HG02571 (cell line): ENCODE data around the gene PANX2.

ENCODE experiments used
- ATAC-seq: cut with Tn5 transposase; IDR thresholded peaks from one replicate; pipeline ENCODE4 v1.9.1; 2021; ENCODE audit warnings: mild to moderate bottlenecking, moderate library complexity; ENCODE audit not compliant: unreplicated experiment

PANX2 gene

DNA sequence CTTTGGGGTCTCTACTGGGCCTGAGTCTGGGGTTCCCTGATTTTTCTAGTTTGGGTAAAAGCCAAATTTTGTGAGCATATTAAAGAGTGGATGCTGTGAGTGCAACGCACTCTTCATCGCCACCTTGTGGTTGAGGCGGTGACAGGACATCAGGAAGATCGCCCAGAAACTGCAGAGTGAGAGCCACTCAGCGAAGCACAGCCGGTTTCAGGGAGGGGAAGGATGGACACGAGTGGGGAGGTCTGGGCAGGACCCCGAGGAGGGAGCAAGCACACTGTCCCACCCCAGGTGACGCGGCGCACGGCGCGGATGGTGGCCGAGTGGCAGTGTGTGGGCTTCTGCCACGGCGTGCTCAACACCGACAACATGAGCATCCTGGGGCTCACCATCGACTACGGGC is 39.4 kb downstream of the PANX2 start:
- ATAC-seq: no peak

DNA sequence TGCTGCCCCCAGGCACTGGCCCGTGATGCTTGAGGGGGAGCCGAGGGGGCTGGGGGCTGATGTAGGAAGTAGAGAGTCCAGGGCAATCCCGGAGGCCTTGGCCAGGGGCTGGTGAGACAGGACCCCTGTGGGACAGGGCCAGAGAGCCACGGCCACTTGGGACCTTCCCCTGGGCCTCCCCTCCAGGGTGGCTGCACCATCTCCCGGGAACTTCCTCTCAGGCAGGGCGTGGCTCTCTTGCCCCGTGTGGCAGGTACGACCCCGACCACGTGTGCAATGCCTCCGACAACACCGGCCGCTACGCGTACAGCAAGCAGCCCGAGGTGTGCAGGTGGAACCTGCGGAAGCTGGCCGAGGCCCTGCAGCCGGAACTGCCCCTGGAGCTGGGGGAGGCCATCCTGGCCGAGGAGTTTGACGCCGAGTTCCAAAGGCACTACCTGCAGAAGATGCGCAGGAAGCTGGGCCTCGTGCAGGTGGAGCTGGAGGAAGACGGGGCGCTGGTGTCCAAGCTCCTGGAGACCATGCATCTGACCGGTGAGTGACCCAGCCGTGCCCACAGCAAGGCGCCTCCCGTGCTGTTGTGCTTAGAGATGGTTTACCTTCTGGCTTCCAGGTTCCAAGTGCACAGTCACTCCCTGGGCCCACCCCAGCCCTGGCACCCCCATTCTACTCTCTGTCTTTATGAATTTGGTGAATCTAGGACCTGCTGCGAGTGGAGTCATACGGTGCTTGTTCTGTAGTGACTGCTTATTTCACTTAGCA is 40.0 kb downstream of the PANX2 start:
- no peak for ATAC-seq

DNA sequence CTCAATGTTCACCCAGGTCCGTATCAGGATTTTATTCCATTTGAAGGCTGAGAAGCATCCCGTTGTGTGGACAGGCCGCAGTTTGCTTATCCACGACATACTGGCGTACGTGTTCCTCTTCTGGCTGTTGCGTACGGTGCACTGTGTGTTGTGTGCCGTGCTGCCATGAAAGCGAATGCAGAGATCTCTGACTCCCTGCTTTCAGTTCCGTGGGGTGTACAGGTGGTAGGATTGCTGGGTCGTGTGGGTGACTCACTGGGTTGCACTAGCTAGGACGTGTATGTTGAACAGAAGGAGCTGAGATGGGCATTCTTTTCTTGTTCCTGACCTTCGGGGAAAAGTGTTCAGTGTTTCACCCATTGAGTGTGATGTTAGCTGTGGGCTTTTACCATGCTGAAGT is 40.6 kb downstream of the PANX2 start:
- no peak for ATAC-seq

DNA sequence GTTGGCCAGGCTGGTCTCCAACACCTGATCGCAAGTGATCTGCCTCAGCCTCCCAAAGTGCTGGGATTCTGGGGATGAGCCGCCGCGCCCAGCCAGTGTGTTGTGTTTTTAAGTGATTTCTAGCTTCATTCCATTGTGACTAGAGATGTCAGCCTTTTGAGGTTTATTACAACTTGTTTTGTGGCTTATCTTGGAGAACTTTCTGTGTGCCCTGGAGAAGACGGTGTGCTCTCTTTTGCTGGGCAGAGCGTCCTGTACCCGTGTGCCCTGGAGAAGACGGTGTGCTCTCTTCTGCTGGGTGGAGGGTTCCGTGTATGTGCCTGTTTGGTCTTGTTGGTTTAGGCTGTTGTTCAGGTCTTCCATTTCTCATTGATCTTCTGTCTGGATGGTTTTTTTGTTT is 42.7 kb downstream of the PANX2 start:
- no peak for ATAC-seq

DNA sequence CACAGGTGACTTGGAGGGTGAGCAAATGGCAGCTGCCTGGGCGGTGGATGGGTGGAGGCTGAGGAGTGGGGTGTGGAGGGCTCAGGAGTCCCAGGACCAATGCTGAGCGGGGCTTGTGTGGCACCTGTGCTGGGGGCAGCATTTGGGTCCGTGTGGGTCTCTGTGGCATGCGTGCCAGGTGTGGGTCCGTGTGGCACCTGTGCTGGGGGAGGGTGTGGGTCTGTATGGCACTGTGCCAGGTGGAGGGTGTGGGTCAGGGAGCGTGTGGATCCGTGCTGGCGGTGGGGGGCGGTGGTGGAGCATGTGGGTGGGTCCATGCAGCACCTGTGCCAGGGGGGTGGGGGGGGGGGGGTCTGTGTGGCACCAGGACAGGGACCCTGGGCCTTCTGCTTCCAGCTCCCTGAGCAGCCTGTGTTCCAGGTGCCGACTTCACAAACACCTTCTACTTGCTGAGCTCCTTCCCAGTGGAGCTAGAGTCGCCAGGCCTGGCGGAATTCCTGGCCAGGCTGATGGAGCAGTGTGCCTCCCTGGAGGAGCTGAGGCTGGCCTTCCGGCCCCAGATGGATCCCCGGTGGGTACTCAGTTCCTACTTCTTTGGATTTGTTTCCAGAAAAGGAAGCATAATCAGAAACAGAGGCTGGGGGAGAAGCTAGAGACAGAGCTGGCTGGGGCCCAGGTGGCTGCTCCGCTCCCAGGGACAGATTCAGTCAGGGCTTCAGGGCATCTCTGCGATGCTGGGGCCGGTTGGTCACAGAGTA is 44.9 kb downstream of the PANX2 start:
- no peak for ATAC-seq

- ATAC-seq: no peak
These were observed 45.6 kb downstream of the PANX2 start for GRCh38 chr22:50216055-50216683.

DNA sequence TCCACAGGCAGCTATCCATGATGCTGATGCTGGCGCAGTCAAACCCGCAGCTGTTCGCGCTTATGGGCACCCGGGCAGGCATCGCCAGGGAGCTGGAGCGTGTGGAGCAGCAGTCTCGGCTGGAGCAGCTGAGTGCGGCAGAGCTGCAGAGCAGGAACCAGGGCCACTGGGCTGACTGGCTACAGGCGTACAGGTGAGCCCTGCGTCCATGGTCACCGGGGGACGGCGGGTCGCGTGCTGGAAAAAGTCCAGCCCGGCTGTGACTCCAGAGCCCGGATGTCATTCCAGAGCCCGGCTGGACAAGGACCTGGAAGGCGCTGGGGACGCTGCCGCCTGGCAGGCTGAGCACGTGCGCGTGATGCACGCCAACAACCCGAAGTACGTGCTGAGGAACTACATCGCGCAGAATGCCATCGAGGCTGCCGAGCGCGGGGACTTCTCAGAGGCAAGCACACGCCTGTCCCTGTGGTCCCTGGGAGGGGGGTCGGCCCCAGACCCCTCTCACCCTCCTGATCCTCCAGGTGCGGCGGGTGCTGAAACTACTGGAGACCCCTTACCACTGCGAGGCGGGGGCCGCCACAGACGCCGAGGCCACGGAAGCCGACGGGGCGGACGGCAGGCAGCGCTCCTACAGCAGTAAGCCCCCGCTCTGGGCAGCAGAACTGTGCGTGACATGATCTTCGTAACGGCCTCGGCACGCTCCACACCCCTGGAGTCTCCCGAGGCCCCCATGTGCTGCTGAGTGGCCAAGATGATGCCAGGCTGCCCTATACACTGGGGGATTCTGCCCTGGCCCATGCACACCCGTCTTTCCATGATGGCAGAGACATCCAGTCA is 46.4 kb downstream of the PANX2 start:
- ATAC-seq: no peak

DNA sequence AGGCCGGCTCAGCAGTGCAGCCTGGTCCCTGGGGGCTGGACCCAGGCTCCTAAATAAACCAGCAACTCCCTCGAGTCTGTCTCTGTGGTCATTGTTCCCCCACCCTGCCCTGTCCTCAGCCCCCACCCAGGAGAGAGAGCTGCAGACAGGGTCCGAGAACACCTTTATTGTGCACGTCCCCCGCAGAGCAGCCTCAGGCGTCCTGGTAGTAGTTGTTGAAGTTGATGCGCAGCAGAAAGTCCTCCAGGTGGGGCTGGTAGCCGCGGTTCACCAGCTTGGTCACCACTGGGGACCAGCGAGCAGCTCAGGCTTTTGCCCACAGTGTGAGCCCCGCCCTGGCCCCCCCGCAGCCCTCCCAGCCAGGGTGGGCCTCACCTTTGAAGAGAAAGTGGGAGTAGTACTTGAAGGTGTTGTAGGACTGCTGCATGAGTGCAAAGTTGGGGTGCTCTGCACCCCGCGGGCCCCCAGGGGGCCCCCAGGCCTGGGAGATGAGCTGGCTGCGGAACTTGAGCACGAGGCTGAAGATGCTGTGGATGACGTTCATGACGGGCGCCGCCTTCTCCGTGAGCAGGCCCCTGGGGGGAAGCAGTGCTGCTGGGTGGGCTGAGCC is 47.1 kb downstream of the PANX2 start:
- ATAC-seq: no peak

DNA sequence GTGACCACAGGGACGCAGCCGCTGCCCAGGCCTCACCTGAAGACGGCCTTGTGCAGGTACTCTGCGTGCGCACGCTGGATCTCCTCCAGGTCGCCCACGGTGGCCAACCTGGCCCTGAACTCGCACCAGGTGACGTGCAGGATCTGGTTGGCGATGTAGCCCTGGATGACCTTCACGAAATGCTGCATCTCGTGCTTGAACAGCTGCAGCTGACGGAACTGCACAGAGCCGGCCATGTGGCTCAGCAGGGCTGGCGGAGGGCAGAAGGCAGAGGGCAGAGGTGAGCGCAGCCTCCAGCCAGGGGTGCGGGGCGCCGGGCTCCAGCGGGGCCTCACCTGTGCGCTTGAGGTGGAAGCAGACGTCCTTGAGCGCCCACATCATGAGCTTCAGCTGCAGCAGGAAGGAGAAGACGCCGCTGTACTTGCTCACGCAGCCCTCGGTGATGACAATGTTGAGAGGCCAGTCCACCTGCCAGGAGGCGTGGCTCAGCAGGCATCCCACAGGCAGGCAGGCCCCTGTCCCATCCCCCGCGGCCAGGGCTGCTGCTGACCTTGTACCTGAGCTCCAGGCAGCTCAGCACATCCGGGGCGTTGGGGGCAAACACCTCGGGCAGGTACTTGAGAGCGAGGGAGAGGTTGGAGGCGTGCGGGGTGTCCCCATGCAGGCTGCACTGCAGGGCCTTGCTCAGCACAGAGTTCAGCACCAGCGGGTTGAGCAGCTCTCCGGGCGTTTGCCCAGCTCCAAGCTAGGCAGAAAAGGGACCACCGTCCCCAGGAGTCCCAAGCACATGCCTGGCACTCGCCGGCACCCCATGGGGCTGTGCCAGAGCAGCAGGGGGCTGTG is 47.8 kb downstream of the PANX2 start:
- no peak for ATAC-seq

GRCh38 chr22:50218996-50219727 is 48.6 kb downstream of the PANX2 start:
- ATAC-seq: no peak

GRCh38 chr22:50219800-50220602 is 49.5 kb downstream of the PANX2 start:
- ATAC-seq: no peak

GRCh38 chr22:50220603-50221409 is 50.3 kb downstream of the PANX2 start:
- no peak for ATAC-seq

GRCh38 chr22:50221410-50222300 is 51.1 kb downstream of the PANX2 start:
- ATAC-seq: no peak

- ATAC-seq: no peak
These were observed 52.0 kb downstream of the PANX2 start for GRCh38 chr22:50222508-50222907.

GRCh38 chr22:50224071-50224470 is 53.5 kb downstream of the PANX2 start:
- no peak for ATAC-seq

DNA sequence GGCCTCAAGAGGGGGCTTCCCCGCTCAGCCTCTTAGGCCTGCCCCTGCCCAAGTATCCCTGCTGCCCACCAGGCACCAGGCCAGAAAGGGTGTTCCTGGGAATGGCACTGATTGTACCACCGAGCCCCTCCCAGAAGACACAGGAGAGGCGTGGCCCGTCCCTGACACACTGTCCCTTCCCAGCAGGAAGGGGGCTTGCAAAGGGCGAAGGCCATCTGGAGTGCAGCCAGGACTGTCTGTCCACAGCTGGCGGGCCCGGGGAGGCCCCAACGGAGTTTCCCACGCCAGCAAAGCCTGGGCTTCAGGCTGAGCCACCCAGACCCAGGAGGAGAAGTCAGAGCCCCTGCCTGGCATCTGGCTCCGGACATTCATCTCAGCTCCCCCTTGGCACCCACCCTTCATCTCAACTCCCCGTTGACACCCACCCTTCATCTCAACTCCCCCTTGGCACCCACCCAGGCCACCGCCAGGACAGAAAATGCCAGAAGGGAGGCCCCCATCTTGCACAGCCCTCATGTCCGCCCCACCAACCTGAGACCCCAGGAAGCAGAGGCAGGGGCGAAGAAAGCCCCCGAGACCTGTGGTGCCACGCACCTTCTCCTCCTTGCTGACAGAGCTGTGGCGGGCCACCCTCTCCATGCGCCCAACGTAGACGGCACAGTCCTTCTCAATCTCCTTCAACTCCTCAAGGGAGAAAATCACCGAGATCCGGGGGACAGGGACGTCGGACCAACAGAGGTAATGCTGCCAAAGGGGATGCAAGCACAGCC is 54.9 kb downstream of the PANX2 start:
- ATAC-seq: no peak
